GM19468 (cell line): ENCODE data around the gene SMG7.

Source experiments
- ATAC-seq: cut with Tn5 transposase; IDR thresholded peaks from one replicate; pipeline ENCODE4 v1.9.1; 2021; ENCODE audit warnings: mild to moderate bottlenecking, moderate library complexity, moderate number of reproducible peaks; ENCODE audit not compliant: unreplicated experiment; ENCODE audit errors: extremely low read depth

SMG7 gene

GRCh38 chr1:183586455-183586854 lies 114.2 kb downstream of the SMG7 start:
- no peak for ATAC-seq

- ATAC-seq: no peak
These were observed 114.6 kb downstream of the SMG7 start for GRCh38 chr1:183586926-183587325.

GRCh38 chr1:183588827-183589226 lies 116.5 kb downstream of the SMG7 start:
- no peak for ATAC-seq

- no peak for ATAC-seq
These were observed 117.1 kb downstream of the SMG7 start for GRCh38 chr1:183589384-183589783.

- ATAC-seq: no peak
These were observed 117.6 kb downstream of the SMG7 start for GRCh38 chr1:183589874-183590243.

- peak; percentile 74 for ATAC-seq
These were observed 118.2 kb downstream of the SMG7 start, which contains the start of gene NCF2 for GRCh38 chr1:183590244-183591191. Gene NCF2, minus strand, starts transcription at chr1:183590459. Its CDS starts 130 bp downstream, at chr1:183590329.

- no peak for ATAC-seq
These were observed 120.4 kb downstream of the SMG7 start for GRCh38 chr1:183592733-183593132.

- ATAC-seq: peak; percentile 35
These were observed 121.1 kb downstream of the SMG7 start for GRCh38 chr1:183593356-183593755.

- no peak for ATAC-seq
These were observed 123.2 kb downstream of the SMG7 start for GRCh38 chr1:183595537-183595936.

- ATAC-seq: no peak
These were observed 124.2 kb downstream of the SMG7 start for GRCh38 chr1:183596500-183596899.

- ATAC-seq: no peak
These were observed 125.5 kb downstream of the SMG7 start for GRCh38 chr1:183597656-183598347.

- ATAC-seq: peak; percentile 48
These were observed 126.1 kb downstream of the SMG7 start for GRCh38 chr1:183598386-183598785.

GRCh38 chr1:183600136-183600535 lies 127.8 kb downstream of the SMG7 start:
- ATAC-seq: no peak

GRCh38 chr1:183600634-183601033 lies 128.3 kb downstream of the SMG7 start:
- no peak for ATAC-seq

- no peak for ATAC-seq
These were observed 130.2 kb downstream of the SMG7 start for GRCh38 chr1:183602510-183602909.
